Activated CD8-positive, alpha-beta memory T cell treated with anti-CD3 and anti-CD28 coated beads, Interleukin-2, amount 50 U/mL, for 1 hour (primary cell): ENCODE results near the gene ACVR1B.

Source experiments
- DNase-seq: peaks from one replicate; pipeline ENCODE4 v3.0.0-alpha.2; 2020; ENCODE audit errors: extremely low read depth

ACVR1B gene

GRCh38 chr12:52043386-52044212, 92.1 kb downstream of the ACVR1B start:
- no peak for DNase-seq

GRCh38 chr12:52044292-52044983, 92.9 kb downstream of the ACVR1B start:
- no peak for DNase-seq

- DNase-seq: no peak
Observed at GRCh38 chr12:52045794-52046199, 94.3 kb downstream of the ACVR1B start.
